Dedifferentiated amniotic fluid mesenchymal stem cell (primary cell): ENCODE results near the gene CDC6.

Source experiments
- DNase-seq: peaks from one replicate; pipeline ENCODE4 v3.0.0-alpha.2; 2016; ENCODE audit errors: extremely low spot score

CDC6 gene

GRCh38 chr17:40340880-40341807, 53.5 kb downstream of the CDC6 start:
- no peak for DNase-seq

- DNase-seq, result no peak
These were observed 54.3 kb downstream of the CDC6 start for GRCh38 chr17:40341808-40342503.

- no peak for DNase-seq
These were observed 55.0 kb downstream of the CDC6 start for GRCh38 chr17:40342504-40343218.

- DNase-seq, result no peak
These were observed 55.8 kb downstream of the CDC6 start for GRCh38 chr17:40343219-40344119.

- DNase-seq, result no peak
These were observed 56.9 kb downstream of the CDC6 start for GRCh38 chr17:40344421-40345160.

GRCh38 chr17:40345161-40345993, 57.7 kb downstream of the CDC6 start:
- no peak for DNase-seq

GRCh38 chr17:40345994-40346764, 58.5 kb downstream of the CDC6 start:
- no peak for DNase-seq

GRCh38 chr17:40346765-40347158, 59.1 kb downstream of the CDC6 start:
- no peak for DNase-seq

- DNase-seq, result no peak
These were observed 59.8 kb downstream of the CDC6 start for GRCh38 chr17:40347319-40348135.

GRCh38 chr17:40348136-40348504, 60.4 kb downstream of the CDC6 start:
- DNase-seq, result no peak

- DNase-seq, result no peak
These were observed 61.1 kb downstream of the CDC6 start for GRCh38 chr17:40348562-40349476.

GRCh38 chr17:40349477-40349894, 61.8 kb downstream of the CDC6 start:
- no peak for DNase-seq

- DNase-seq, result no peak
These were observed 62.4 kb downstream of the CDC6 start for GRCh38 chr17:40349895-40350688.

- DNase-seq, result no peak
These were observed 63.1 kb downstream of the CDC6 start for GRCh38 chr17:40350689-40351358.

- DNase-seq, result no peak
These were observed 63.9 kb downstream of the CDC6 start for GRCh38 chr17:40351359-40352236.
